Stimulated activated CD8-positive, alpha-beta memory T cell treated with anti-CD3 and anti-CD28 coated beads, Interleukin-4, amount 100 ng/mL, for 24 hours (primary cell): ENCODE data around the gene RACGAP1.
"Not testable (repeated sequence)": the region's sequence is repeated elsewhere in the genome, so short reads cannot be mapped to it uniquely, and the experiment has no call there.

Source experiments
- DNase-seq: peaks from one replicate; pipeline ENCODE4 v3.0.0-alpha.2; 2020; ENCODE audit warnings: low read depth

RACGAP1 gene

GRCh38 chr12:50030449-50030848, 5.2 kb upstream of the RACGAP1 start:
- DNase-seq = not testable (repeated sequence)

- no peak for DNase-seq
These were observed 1.4 kb upstream of the RACGAP1 start for GRCh38 chr12:50026691-50027090.

GRCh38 chr12:50024805-50025186, 498 bp downstream of the RACGAP1 start:
- DNase-seq = no peak

DNA sequence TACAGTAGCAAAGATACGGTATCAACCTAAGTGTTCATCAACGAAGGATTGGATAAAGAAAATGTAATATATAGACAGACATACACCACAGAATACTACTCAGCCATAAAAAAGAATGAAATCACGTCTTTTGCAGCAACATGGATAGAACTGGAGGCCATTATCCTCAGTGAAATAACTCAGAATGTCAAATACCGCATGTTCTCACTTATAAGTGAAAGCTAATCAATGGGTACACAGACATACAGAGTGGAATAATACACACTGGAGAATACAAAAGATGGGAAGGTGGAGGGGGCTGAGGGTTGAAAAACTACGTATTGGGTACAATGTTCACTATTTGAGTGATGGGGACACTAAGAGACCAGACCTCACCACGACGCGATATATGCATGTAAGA, 1.1 kb downstream of the RACGAP1 start:
- DNase-seq = no peak

DNA sequence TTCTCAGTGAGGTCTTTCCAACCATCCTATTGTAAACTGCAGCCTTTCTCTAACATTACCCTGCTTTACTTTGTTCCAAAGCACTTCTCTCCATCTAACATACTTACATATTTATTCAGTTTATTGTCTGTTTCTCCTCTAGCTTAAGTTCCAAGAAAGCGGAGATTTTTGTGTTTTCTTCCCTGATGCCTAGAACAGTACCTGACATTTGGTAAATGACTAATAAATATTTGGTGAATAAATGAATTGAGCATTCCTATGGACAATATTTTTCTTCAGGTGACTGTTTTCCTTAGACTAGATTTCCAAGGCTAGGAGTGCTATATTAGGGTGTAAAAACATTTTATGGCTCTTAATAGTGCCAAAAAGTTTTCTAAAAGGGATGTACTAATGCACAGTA, 2.4 kb downstream of the RACGAP1 start:
- DNase-seq = no peak

- DNase-seq = no peak
These were observed 4.3 kb downstream of the RACGAP1 start for GRCh38 chr12:50021031-50021430.

DNA sequence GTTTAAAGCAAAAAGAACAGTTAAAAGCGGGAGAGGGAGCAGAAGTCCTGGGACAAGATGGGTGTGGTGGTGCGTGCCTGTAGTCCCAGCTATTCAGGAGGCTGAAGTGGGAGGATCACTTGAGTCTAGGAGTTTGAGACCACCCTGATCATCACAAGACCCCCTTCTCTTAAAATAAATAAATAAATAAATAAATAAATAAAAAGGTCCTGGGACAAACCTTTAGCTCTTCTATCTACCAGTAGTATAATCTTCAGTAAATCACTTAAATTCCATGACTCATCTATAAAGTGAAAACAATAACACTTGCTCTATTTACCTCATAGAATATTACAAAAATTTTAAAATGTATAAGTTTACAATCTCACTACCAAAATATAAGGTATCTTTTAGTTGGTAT, 5.8 kb downstream of the RACGAP1 start:
- no peak for DNase-seq

GRCh38 chr12:50018968-50019367, 6.3 kb downstream of the RACGAP1 start:
- DNase-seq = no peak

DNA sequence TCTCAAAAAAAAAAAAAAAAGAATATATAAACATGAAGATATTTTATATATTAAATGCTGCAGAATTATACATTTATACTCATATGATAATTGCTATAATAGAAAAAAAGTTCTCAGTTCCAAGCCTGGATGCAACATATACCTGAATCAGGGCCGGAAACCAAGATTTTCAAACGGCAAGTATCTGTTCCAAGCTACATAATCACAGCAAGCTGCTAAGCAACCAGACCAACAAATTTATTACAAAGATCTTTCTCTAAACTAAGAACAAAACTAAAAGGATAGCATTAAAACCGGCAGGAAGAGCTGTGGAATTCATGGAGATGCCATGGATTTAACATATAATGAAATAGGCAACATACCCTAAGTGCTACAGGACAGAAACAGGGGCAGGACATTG, 7.1 kb downstream of the RACGAP1 start:
- DNase-seq = no peak

DNA sequence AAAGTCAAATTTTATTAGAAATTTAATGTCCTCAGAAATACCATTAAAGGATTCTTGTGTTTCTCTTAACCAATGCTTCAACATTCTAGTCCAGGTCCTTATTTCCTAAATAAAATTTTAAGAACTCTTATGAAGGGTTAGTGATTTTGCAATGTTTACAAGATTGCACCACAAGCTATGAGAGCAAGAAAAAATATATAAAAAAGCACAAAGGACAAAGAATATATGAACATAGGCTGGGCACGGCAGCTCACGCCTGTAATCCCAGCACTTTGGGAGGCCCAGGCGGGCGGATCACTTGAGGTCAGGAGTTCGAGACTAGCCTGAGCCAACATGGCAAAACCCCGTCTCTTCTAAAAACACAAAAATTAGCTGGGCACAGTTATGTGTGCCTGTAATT, 7.7 kb downstream of the RACGAP1 start:
- DNase-seq = no peak

DNA sequence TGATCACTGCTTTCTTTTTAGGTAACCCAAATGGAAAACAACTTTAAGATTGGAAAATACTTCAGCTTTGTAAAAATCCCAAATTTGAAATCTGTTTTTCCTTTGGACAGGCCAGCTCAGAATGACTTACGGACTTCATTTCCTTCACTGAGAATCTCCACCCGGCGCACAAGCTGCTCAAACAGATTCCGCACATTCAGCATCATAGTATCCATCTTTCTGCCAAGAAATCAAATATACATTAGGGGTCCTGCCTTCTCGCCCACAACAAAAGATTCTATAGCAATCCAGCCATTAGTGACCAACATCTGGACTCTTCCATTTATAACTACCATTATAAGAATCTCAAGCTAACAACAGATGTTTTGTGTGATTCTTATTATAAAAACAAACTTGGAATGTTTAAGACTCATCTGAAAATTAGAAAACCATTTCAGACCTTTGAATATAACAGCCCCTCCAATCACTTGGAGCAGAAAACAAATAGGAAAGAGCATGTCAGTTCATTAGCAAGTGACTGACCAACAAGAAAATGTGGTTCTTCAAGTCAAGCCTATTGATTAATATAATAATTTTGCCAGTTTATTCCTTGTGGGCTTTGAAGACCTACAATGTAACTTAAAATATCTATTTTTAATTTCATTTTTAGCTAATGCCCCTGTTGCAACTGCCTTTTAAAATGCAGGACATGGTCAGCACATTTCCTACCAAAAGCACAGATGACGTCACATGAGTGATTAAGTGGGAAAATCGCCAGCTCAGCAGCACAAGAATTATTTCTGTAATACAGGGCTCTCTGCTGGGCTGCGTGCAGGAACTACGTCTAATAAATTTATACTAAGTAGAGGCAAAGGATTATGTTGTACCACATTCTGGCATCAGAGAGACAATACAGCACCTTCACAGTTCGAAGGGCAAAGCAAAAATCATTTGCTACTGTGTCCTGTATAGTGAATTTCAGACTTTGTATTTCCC, 8.5 kb downstream of the RACGAP1 start:
- DNase-seq = no peak

DNA sequence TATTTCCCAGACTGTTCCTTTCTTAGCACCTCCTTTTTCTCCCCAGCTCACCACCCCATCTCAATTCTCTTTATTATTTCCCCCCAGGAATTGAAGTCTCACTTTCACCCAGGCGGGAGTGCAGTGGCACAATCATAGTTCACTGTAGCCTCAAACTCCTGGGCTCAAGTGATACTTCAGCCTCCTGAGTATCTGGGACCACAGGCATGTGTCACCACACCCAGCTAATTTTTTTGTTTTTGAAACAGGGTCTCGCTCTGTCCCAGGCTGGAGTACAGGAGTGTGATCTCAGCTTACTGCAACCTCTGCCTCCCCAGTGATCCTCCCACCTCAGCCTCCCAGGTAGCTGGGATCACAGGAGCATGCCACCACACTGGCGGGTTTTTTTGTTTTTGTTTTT, 11.0 kb downstream of the RACGAP1 start:
- no peak for DNase-seq

DNA sequence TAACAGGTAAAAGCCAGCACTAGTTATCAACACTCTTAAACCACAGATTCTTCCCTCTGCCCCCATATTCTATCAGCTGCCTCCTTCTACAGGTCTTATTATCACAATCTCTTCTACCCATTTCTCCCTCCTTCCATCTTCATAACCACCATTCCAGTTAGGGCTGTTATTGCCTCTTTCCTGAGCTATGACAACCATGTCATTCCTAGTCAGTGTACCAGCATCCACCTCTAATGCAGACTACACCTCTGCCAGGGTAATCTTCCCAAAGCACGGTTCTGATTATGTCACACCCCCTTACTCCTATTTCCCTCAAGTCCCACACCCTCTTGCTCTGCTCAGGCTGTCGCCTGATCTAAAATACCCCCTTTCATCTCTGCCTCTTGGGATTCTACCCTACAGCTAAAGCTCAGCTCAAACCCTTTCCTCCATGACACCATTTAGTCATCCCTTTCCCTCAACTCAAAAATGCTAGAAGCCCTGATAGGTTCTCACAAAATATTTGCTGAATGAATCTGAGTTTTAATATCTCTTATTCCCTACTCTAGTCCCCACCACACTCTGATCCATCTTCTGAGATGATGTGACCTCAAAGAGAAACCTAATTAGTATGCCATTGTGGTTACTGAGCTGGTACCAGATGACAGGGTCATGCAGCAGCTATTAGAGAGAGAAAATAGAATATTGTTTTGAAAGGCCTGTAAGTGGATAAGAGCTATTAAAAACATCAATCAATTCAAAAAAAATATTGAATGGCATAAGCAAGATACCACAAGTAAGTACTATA, 11.7 kb downstream of the RACGAP1 start:
- no peak for DNase-seq

DNA sequence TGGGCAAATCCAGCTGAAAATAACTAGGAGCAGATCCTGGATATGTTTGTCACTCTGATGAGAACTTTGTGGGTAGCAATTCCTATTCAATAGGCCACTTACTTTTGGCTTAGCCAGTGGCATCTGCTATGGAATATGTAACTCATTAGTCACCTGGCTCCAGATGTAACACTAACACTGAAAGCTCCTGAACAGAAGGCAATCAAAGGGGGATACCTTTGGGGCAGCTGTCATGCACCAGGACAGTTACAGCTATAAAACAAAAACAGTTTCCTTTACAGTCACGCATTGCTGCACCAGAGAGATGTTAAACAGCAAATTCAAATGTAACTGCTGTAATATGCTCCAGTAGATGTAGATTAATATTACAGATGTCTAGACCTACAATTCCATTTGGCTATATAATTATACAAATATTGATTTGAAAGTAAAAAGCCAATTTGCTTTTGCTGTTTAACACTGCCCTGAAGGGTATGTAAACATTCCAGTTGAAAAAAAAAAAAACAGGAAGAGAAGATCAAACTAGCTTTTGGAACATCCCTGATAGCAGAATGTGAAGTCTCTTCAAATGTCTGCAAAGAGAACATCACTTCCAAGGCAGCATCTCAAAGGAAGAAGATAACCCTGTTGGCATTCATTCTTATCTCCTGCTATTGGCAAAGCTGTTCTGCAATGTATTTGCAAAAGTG, 18.4 kb downstream of the RACGAP1 start:
- no peak for DNase-seq

GRCh38 chr12:50006280-50006679, 19.0 kb downstream of the RACGAP1 start:
- DNase-seq = no peak

DNA sequence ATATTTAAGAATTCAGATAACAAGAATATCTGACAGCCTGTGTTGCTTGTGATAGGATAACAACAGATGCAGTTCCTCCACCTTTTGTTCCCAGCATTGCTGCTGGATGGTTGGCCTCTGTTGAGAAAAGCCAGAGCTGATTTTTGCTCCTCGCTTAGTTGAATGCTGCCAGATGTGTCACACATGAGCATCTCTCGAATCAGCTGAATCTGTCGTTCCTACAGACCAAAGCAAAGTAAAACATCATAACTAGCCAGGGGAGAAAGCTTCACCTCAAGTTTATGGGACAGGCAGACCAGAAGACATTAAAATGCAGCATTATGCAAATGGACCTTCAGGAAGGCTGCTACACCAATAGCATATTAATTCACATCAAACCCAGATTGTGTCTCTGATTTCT, 20.1 kb downstream of the RACGAP1 start:
- DNase-seq = no peak

GRCh38 chr12:50004696-50005095, 20.6 kb downstream of the RACGAP1 start:
- no peak for DNase-seq

- DNase-seq = no peak
These were observed 21.7 kb downstream of the RACGAP1 start for GRCh38 chr12:50003595-50003994.

GRCh38 chr12:49998453-49998852, 26.8 kb downstream of the RACGAP1 start:
- DNase-seq = no peak

- DNase-seq = no peak
These were observed 35.0 kb downstream of the RACGAP1 start for GRCh38 chr12:49990273-49990672.

DNA sequence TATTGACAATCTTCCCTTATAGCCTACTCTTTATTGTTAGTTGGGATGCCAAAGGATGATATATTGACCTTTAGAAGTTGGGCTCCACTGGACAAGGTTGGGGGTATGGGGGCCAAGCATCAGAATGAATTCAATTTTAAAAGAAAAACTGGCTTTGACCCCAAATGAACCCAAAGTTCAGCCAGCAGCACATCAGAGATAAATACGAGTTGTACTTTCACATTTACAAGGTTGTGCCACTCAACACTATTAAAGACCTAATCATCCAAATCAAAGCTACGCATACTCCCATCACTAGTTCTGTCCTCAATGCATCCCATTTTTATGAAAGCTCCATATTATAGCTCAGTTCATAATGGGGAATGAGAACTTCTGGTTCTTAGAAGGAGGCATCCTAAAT, 35.9 kb downstream of the RACGAP1 start:
- DNase-seq = not testable (repeated sequence)

DNA sequence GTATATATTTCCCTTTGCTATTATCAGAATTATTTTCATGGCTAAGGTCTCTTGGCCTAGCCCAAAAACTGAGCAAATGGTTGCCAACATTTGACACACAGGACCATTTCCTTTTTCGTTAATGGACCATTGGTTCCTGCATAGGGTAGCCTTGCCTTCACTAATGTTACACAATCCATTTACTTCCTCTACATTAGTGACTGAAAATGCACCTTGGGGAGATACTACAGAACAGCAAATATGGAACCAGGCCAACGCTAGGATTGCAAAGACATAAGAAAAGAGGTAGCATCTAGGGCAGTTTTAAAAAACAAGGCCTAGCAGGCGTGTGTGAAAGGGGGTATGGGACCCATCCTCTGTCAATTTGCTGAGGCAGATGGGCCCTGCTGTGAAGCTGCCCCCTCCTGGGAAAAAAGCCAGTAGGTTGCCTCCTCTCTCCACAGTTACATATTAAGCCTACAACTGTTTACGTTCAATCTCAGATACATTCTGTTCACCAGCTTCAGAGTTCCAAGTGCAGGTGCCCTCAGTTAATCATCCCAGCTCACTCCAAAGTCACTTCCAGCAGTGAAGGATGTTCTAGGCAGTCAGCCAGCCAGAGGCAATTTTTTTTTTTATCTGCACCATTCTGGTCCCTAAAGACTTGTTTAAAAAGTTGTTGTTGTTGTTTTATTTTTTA, 37.5 kb downstream of the RACGAP1 start:
- no peak for DNase-seq
